Smooth muscle cell (in vitro differentiated cells): ENCODE measurements around the gene PIK3C2G. TPM values are rescaled to one million over a fixed set of nuclear protein-coding genes. Genes with fewer than 3 reads are reported as not detected.
A peak's percentile ranks its signal among the peaks of the same experiment; 100 is the strongest.

Experiments used
- DNase-seq: peaks from one replicate; lab custom pipeline; 2025; ENCODE audit not compliant: unreplicated experiment; lab: John Stamatoyannopoulos, UW
- H2AFZ ChIP-seq: fragments of 200-600 bp; sonication (generic); 2 replicates; pipeline ENCODE4 v1.6.0; 2016; ENCODE audit warnings: antibody characterized with exemption, low read depth, mild to moderate bottlenecking
- H3F3A ChIP-seq: fragments of 200-600 bp; sonication (generic); 2 replicates; pipeline ENCODE4 v1.6.0; 2017; ENCODE audit warnings: antibody characterized with exemption, low read depth
- H3K27ac ChIP-seq: fragments of 200-600 bp; sonication (generic); 2 replicates; pipeline ENCODE4 v1.5.1; 2016; ENCODE audit warnings: low read depth, mild to moderate bottlenecking
- H3K27me3 ChIP-seq: fragments of 200-600 bp; sonication (generic); 2 replicates; pipeline ENCODE4 v1.6.1; 2016; ENCODE audit warnings: low read depth, mild to moderate bottlenecking
- H3K36me3 ChIP-seq: fragments of 200-600 bp; sonication (generic); 2 replicates; pipeline ENCODE4 v1.5.1; 2016; ENCODE audit warnings: low read depth
- H3K4me1 ChIP-seq: fragments of 200-600 bp; sonication (generic); 2 replicates; pipeline ENCODE4 v1.5.1; 2016; ENCODE audit warnings: low read depth
- H3K4me2 ChIP-seq: fragments of 200-600 bp; sonication (generic); 2 replicates; pipeline ENCODE4 v1.6.0; 2016; ENCODE audit warnings: mild to moderate bottlenecking
- H3K4me3 ChIP-seq: fragments of 200-600 bp; sonication (generic); 2 replicates; pipeline ENCODE4 v1.5.1; 2016; ENCODE audit warnings: mild to moderate bottlenecking
- H3K79me2 ChIP-seq: fragments of 200-600 bp; sonication (generic); 2 replicates; pipeline ENCODE4 v1.6.0; 2016; ENCODE audit warnings: low read depth, mild to moderate bottlenecking
- H3K9ac ChIP-seq: fragments of 200-600 bp; sonication (generic); 2 replicates; pipeline ENCODE4 v1.6.0; 2016; ENCODE audit warnings: low read depth
- H3K9me3 ChIP-seq: fragments of 200-600 bp; sonication (generic); replicated peaks from 2 replicates; pipeline ENCODE4 v1.5.1; 2016; ENCODE audit warnings: low read depth
- H4K20me1 ChIP-seq: fragments of 200-600 bp; sonication (generic); 2 replicates; pipeline ENCODE4 v1.6.0; 2016; ENCODE audit warnings: low read depth
- CTCF ChIP-seq: fragments of 200-600 bp; sonication (generic); IDR thresholded peaks from 2 replicates; pipeline ENCODE4 v1.5.1; 2017; ENCODE audit warnings: borderline replicate concordance, mild to moderate bottlenecking, antibody characterized with exemption; ENCODE audit not compliant: insufficient read depth, poor library complexity, severe bottlenecking
- WGBS: methylation state at CpG from one replicate; pipeline ENCODE4 v1.1.7; 2016; ENCODE audit warnings: low lambda C conversion rate; 5-methylcytosine and 5-hydroxymethylcytosine counted together
- polyA plus RNA-seq: library from polyadenylated mRNA; unstranded; fragments of >200 nt; fragmentation: Nextera tagmentation; extraction: Ambion mirVana; gene quantifications from 2 replicates; pipeline ENCODE4 v1.2.1, GENCODE V29; 2016
- total RNA-seq: library from RNA; depleted of rRNA; stranded (reverse); fragments of >200 nt; gene quantifications from 2 replicates; pipeline ENCODE4 v1.2.3, GENCODE V29; 2014

Gene PIK3C2G
- total and polyA plus RNA-seq, 2 experiments from 2014 or later: 0.63 TPM; not detected in 1

DNA sequence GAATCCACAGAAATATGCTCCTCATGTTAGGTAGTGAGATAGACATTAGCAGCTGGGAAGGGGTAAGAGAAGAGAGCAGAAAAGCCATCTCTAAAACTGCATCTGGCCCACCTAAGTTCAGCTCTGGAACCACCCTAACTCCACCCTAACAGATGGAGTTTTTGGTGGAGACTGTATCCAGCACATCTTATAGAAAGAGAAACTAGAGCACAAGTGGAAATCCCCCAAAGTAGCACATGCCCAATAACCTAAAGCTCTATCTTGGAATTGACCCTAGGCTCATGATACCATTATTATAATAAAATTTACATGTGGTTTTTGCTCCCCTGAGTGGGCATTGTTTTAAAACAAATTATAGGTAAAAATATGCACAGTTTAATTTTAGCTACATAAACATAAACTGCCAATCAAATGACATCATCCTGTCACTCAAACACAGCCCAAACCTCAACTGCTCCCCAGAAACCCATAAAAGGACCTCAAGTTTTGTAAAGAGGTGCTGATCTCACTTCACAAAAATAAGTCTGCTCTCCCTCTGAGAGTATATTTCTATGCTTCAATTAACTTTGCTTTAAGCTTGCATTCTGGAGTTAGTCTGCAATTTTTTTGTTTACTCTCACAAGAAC, 206.4 kb downstream of the PIK3C2G start:
- DNase-seq: no peak
- TF ChIP-seq CTCF: no peak
- no peak overlapping the region for H3K4me3 ChIP-seq
- H3K27ac ChIP-seq: no peak overlapping the region
- H3K9me3 ChIP-seq: no peaks in the 10 kb centered on the region
- no peaks in the 10 kb centered on the region for H3K36me3 ChIP-seq
- H3K4me1 ChIP-seq: peaks cover 8% of the 10 kb centered on the region
- no peak overlapping the region for H3K9ac ChIP-seq
- H3K27me3 ChIP-seq: no peaks in the 10 kb centered on the region
- H3K4me2 ChIP-seq: no peak overlapping the region
- H4K20me1 ChIP-seq: no peaks in the 10 kb centered on the region
- no peaks in the 10 kb centered on the region for H3K79me2 ChIP-seq
- H3F3A ChIP-seq: no peaks in the 10 kb centered on the region
- no peak overlapping the region for H2AFZ ChIP-seq

GRCh38 chr12:18468246-18469075, 207.1 kb downstream of the PIK3C2G start:
- Histone ChIP-seq H3K27me3 (no peaks in the 10 kb centered on the region), H2AFZ (no peak overlapping the region), H3K4me1 (peaks cover 8% of the 10 kb centered on the region), H3K9ac (no peak overlapping the region), H3K79me2 (no peaks in the 10 kb centered on the region), H3F3A (no peaks in the 10 kb centered on the region), H3K9me3 (no peaks in the 10 kb centered on the region), H3K4me2 (no peak overlapping the region), H3K27ac (peak overlapping the region; percentile 36), H4K20me1 (no peaks in the 10 kb centered on the region), H3K4me3 (no peak overlapping the region), H3K36me3 (no peaks in the 10 kb centered on the region)
- TF ChIP-seq CTCF: no peak
- no peak for DNase-seq
- WGBS: 70% methylated on average over 1 of the region's 1 CpG

- Histone ChIP-seq H2AFZ (no peak overlapping the region), H4K20me1 (no peaks in the 10 kb centered on the region), H3K36me3 (no peaks in the 10 kb centered on the region), H3K4me3 (no peak overlapping the region), H3K4me2 (no peak overlapping the region), H3K9me3 (no peaks in the 10 kb centered on the region), H3K9ac (no peak overlapping the region), H3K4me1 (peaks cover 8% of the 10 kb centered on the region), H3K79me2 (no peaks in the 10 kb centered on the region), H3K27ac (no peak overlapping the region), H3K27me3 (no peaks in the 10 kb centered on the region), H3F3A (no peaks in the 10 kb centered on the region)
- no peak for TF ChIP-seq CTCF
- WGBS: 64% methylated on average over 3 of the region's 3 CpGs
- DNase-seq: no peak
Measured at GRCh38 chr12:18470251-18470650, 208.9 kb downstream of the PIK3C2G start.
